Coronary artery (tissue), 2 donors: ENCODE measurements around the gene SAMSN1.

Experiments
- DNase-seq: peaks from one replicate; pipeline ENCODE4 v3.0.0-alpha.2; 2017; ENCODE audit warnings: low spot score
- H3K27ac ChIP-seq, 2 donors: fragments of 200-600 bp; sonication (generic); one replicate each; pipeline ENCODE4 v1.5.1; 2016 to 2019
- H3K4me3 ChIP-seq: fragments of 200-600 bp; sonication (generic); 2 replicates; pipeline ENCODE4 v1.5.1; 2016; ENCODE audit warnings: mild to moderate bottlenecking, moderate library complexity
- CTCF ChIP-seq: fragments of 200-600 bp; sonication (generic); IDR thresholded peaks from one replicate; pipeline ENCODE4 v1.5.1; 2019; ENCODE audit warnings: antibody characterized with exemption

The SAMSN1 gene

GRCh38 chr21:14541841-14542490 is 4.1 kb downstream of the SAMSN1 start:
- no peak overlapping the region for H3K27ac ChIP-seq
- no peak for DNase-seq

GRCh38 chr21:14538483-14538882 is 7.6 kb downstream of the SAMSN1 start:
- no peak for DNase-seq
- H3K4me3 ChIP-seq = no peak overlapping the region
- H3K27ac ChIP-seq = no peak overlapping the region
- TF ChIP-seq CTCF = no peak

More at GRCh38 chr21:14541841-14542490, 4.1 kb downstream of the SAMSN1 start:
- TF ChIP-seq CTCF = no peak
- no peak overlapping the region for H3K4me3 ChIP-seq

- no peak for TF ChIP-seq CTCF
- Histone ChIP-seq H3K27ac (no peak overlapping the region), H3K4me3 (no peak overlapping the region)
- DNase-seq = no peak
Measured at GRCh38 chr21:14536929-14537328, 9.2 kb downstream of the SAMSN1 start.

GRCh38 chr21:14535702-14536101 is 10.4 kb downstream of the SAMSN1 start:
- DNase-seq = no peak
- H3K4me3 ChIP-seq = no peak overlapping the region
- H3K27ac ChIP-seq = no peak overlapping the region
- no peak for TF ChIP-seq CTCF

GRCh38 chr21:14533499-14534428 is 12.4 kb downstream of the SAMSN1 start:
- no peak for TF ChIP-seq CTCF
- H3K4me3 ChIP-seq = no peak overlapping the region

GRCh38 chr21:14531757-14532316 is 14.3 kb downstream of the SAMSN1 start:
- no peak for DNase-seq
- H3K4me3 ChIP-seq = no peak overlapping the region
- no peak for TF ChIP-seq CTCF
- H3K27ac ChIP-seq = no peak overlapping the region

More at GRCh38 chr21:14533499-14534428, 12.4 kb downstream of the SAMSN1 start:
- H3K27ac ChIP-seq = no peak overlapping the region
- DNase-seq = no peak
